Naive B cell (primary cell): ENCODE measurements around the gene KLHL41. TPM values are rescaled to one million over a fixed set of nuclear protein-coding genes. Genes with fewer than 3 reads are reported as not detected.
"Not testable (repeated sequence)": the region's sequence is repeated elsewhere in the genome, so short reads cannot be mapped to it uniquely, and the experiment has no call there.

Experiments used
- ATAC-seq, 2 donors: fragments of 150-1000 bp; cut with Tn5 transposase; 2 replicates each; pipeline ENCODE4 v1.10.0; 2021; ENCODE audit warnings: low read depth in 2 of 2, mild to moderate bottlenecking in 2 of 2, moderate library complexity in 2 of 2
- DNase-seq: peaks from one replicate; pipeline ENCODE4 v3.0.0; 2022
- H3K27ac Mint-ChIP-seq, 6 donors: one replicate each; pipeline ENCODE4 v1.8.0; 2020 to 2022; ENCODE audit warnings: mild to moderate bottlenecking in 6 of 6, mixed read lengths in 6 of 6, moderate library complexity in 5 of 6, inconsistent platforms in 2 of 6
- H3K27me3 Mint-ChIP-seq, 3 donors: one replicate each; pipeline ENCODE4 v1.8.0; 2021 to 2022; ENCODE audit warnings: mixed read lengths in 3 of 3, mild to moderate bottlenecking in 1 of 3
- H3K36me3 Mint-ChIP-seq, 2 donors: one replicate each; pipeline ENCODE4 v1.8.0; 2020 to 2022; ENCODE audit warnings: mixed read lengths in 2 of 2, inconsistent platforms in 1 of 2, mild to moderate bottlenecking in 1 of 2
- H3K4me1 Mint-ChIP-seq, 3 donors: one replicate each; pipeline ENCODE4 v1.8.0; 2020 to 2022; ENCODE audit warnings: mixed read lengths in 3 of 3, inconsistent platforms in 1 of 3, mild to moderate bottlenecking in 1 of 3, moderate library complexity in 1 of 3
- H3K4me3 Mint-ChIP-seq, 8 donors: one replicate each; pipeline ENCODE4 v1.8.0; 2020 to 2022; ENCODE audit warnings: mild to moderate bottlenecking in 8 of 8, mixed read lengths in 8 of 8, moderate library complexity in 8 of 8, inconsistent platforms in 2 of 8
- H3K9me3 Mint-ChIP-seq, 7 donors: one replicate each; pipeline ENCODE4 v1.8.0; 2020 to 2022; ENCODE audit warnings: mixed read lengths in 7 of 7, mild to moderate bottlenecking in 5 of 7, inconsistent platforms in 2 of 7, moderate library complexity in 1 of 7
- polyA plus RNA-seq, 6 donors: library from polyadenylated mRNA; unstranded; fragments of 300-500 nt; fragmentation: Illumina TruSeq; gene quantifications; one replicate each; pipeline ENCODE4 v1.2.3, GENCODE V29; 2021; ENCODE audit warnings: low read depth in 6 of 6

Gene KLHL41
- polyA plus RNA-seq, 6 donors from 2014 or later: not detected

GRCh38 chr2:169569948-169570347 lies 60.4 kb downstream of the KLHL41 start:
- H3K36me3 Mint-ChIP-seq: peaks cover 0 to 6% of the 10 kb centered on the region in 2 donors
- no peak for ATAC-seq
- H3K4me1 Mint-ChIP-seq: peaks cover 11 to 26% (median 18%) of the 10 kb centered on the region in 3 donors
- peak overlapping the region in 1 of 6 donors; percentile 58 for H3K27ac Mint-ChIP-seq
- no peak overlapping the region for H3K4me3 Mint-ChIP-seq
- no peak for DNase-seq
- peaks cover 0 to 1% (median 0%) of the 10 kb centered on the region in 7 donors for H3K9me3 Mint-ChIP-seq
- no peaks in the 10 kb centered on the region for H3K27me3 Mint-ChIP-seq

- H3K27ac Mint-ChIP-seq, ATAC-seq, H3K27me3 Mint-ChIP-seq, H3K36me3 Mint-ChIP-seq, H3K9me3 Mint-ChIP-seq, DNase-seq: not testable (repeated sequence)
- Mint-ChIP-seq H3K4me1 (peaks cover 11 to 26% (median 18%) of the 10 kb centered on the region in 3 donors), H3K4me3 (peak overlapping the region in 1 of 8 donors; percentile 27)
These were observed 61.2 kb downstream of the KLHL41 start for GRCh38 chr2:169570752-169571151.

GRCh38 chr2:169571571-169571970 lies 62.1 kb downstream of the KLHL41 start:
- ATAC-seq (no peak), DNase-seq (no peak)
- Mint-ChIP-seq H3K36me3 (peaks cover 0 to 6% of the 10 kb centered on the region in 2 donors), H3K27ac (no peak overlapping the region), H3K4me3 (no peak overlapping the region), H3K4me1 (peaks cover 11 to 26% (median 18%) of the 10 kb centered on the region in 3 donors), H3K9me3 (no peaks in the 10 kb centered on the region), H3K27me3 (no peaks in the 10 kb centered on the region)

- Mint-ChIP-seq H3K9me3 (no peaks in the 10 kb centered on the region), H3K36me3 (peaks cover 0 to 6% of the 10 kb centered on the region in 2 donors), H3K4me3 (no peak overlapping the region), H3K4me1 (peaks cover 11 to 26% (median 18%) of the 10 kb centered on the region in 3 donors), H3K27ac (no peak overlapping the region), H3K27me3 (no peaks in the 10 kb centered on the region)
- ATAC-seq (no peak), DNase-seq (no peak)
These were observed 62.7 kb downstream of the KLHL41 start for GRCh38 chr2:169572189-169572588.

GRCh38 chr2:169572821-169573159 lies 63.3 kb downstream of the KLHL41 start:
- DNase-seq (no peak), ATAC-seq (no peak)
- peak overlapping the region in 4 of 6 donors; percentile 91 to 98 (median 96) for H3K27ac Mint-ChIP-seq
- peak overlapping the region; percentile 94 to 99 (median 98) for H3K4me3 Mint-ChIP-seq
- H3K9me3 Mint-ChIP-seq: no peaks in the 10 kb centered on the region
- H3K36me3 Mint-ChIP-seq: peaks cover 0 to 6% of the 10 kb centered on the region in 2 donors
- H3K27me3 Mint-ChIP-seq: peaks cover 0 to 4% (median 0%) of the 10 kb centered on the region in 3 donors
- peaks cover 11 to 26% (median 18%) of the 10 kb centered on the region in 3 donors for H3K4me1 Mint-ChIP-seq

- Mint-ChIP-seq H3K27ac (peak within 1 kb of the TSS; percentile 91 to 98 (median 96)), H3K36me3 (peaks cover 0 to 6% of the 10 kb centered on the region in 2 donors), H3K9me3 (no peaks in the 10 kb centered on the region), H3K4me1 (peaks cover 11 to 25% (median 18%) of the 10 kb centered on the region in 3 donors), H3K27me3 (peaks cover 0 to 4% (median 0%) of the 10 kb centered on the region in 3 donors), H3K4me3 (peak within 1 kb of the TSS; percentile 94 to 99 (median 98))
- ATAC-seq (peak; percentile 100), DNase-seq (peak; percentile 79)
These were observed 63.9 kb downstream of the KLHL41 start, which contains the start of gene FASTKD1 for GRCh38 chr2:169573160-169573973. Gene FASTKD1 (minus strand): TSS chr2:169573865. CDS start chr2:169572029, 1,836 bp downstream.

- peaks cover 0 to 6% of the 10 kb centered on the region in 2 donors for H3K36me3 Mint-ChIP-seq
- no peak for ATAC-seq
- H3K4me3 Mint-ChIP-seq: peak overlapping the region; percentile 94 to 99 (median 98)
- peaks cover 11 to 23% (median 18%) of the 10 kb centered on the region in 3 donors for H3K4me1 Mint-ChIP-seq
- no peak for DNase-seq
- peaks cover 0 to 9% (median 0%) of the 10 kb centered on the region in 3 donors for H3K27me3 Mint-ChIP-seq
- no peaks in the 10 kb centered on the region for H3K9me3 Mint-ChIP-seq
- H3K27ac Mint-ChIP-seq: peak overlapping the region; percentile 91 to 98 (median 96)
These were observed 64.4 kb downstream of the KLHL41 start for GRCh38 chr2:169573974-169574299.

GRCh38 chr2:169574539-169574938 lies 65.0 kb downstream of the KLHL41 start:
- H3K36me3 Mint-ChIP-seq, H3K27ac Mint-ChIP-seq, DNase-seq, H3K9me3 Mint-ChIP-seq, ATAC-seq: not testable (repeated sequence)
- peaks cover 11 to 23% (median 18%) of the 10 kb centered on the region in 3 donors for H3K4me1 Mint-ChIP-seq
- H3K27me3 Mint-ChIP-seq: peaks cover 0 to 15% (median 0%) of the 10 kb centered on the region in 3 donors
- peak overlapping the region in 2 of 8 donors; percentile 21 to 47 for H3K4me3 Mint-ChIP-seq

GRCh38 chr2:169575264-169575663 lies 65.8 kb downstream of the KLHL41 start:
- not testable (repeated sequence) for H3K4me3 Mint-ChIP-seq, H3K9me3 Mint-ChIP-seq, H3K27ac Mint-ChIP-seq, DNase-seq, H3K36me3 Mint-ChIP-seq, ATAC-seq
- Mint-ChIP-seq H3K4me1 (peaks cover 11 to 19% (median 12%) of the 10 kb centered on the region in 3 donors), H3K27me3 (peaks cover 0 to 18% (median 0%) of the 10 kb centered on the region in 3 donors)

Other genes with a start within 250 kb of the KLHL41 start
- not detected for gene LRP2, start 147.2 kb upstream of the KLHL41 start, polyA plus RNA-seq
- under 1 TPM in 3 of 6 donors, not detected in 3; 0.19 to 0.44 (median 0.29) TPM for gene BBS5, start 30.2 kb upstream of the KLHL41 start, polyA plus RNA-seq
- 10 to 100 TPM in 4 of 6 donors, 1 to 10 TPM in 2; 7.5 to 21.5 (median 12.1) TPM for gene FASTKD1, start 64.2 kb downstream of the KLHL41 start, polyA plus RNA-seq
- 100 to 1,000 TPM in 1 of 6 donors, 10 to 100 TPM in 5; 43.4 to 107 (median 63.8) TPM for gene PPIG, start 74.6 kb downstream of the KLHL41 start, polyA plus RNA-seq
- not detected for gene CFAP210, start 184.7 kb downstream of the KLHL41 start, polyA plus RNA-seq
- gene PHOSPHO2, start 184.8 kb downstream of the KLHL41 start, polyA plus RNA-seq: 1 to 10 TPM; 5.7 to 8.6 (median 7.0) TPM
- gene KLHL23, start 224.1 kb downstream of the KLHL41 start, polyA plus RNA-seq: 1 to 10 TPM in 3 of 6 donors, under 1 TPM in 2, not detected in 1; 0.87 to 3.8 (median 2.4) TPM